Middle frontal gyrus (tissue), 1 donor: Measurements from ENCODE around the gene SRM.
"Not testable (repeated sequence)": the region's sequence is repeated elsewhere in the genome, so short reads cannot be mapped to it uniquely, and the experiment has no call there.

Experiments
- DNase-seq: peaks from one replicate; pipeline ENCODE4 v3.0.0-alpha.2; 2015; ENCODE audit warnings: low spot score; ENCODE audit errors: extremely low spot score

Gene SRM

DNA sequence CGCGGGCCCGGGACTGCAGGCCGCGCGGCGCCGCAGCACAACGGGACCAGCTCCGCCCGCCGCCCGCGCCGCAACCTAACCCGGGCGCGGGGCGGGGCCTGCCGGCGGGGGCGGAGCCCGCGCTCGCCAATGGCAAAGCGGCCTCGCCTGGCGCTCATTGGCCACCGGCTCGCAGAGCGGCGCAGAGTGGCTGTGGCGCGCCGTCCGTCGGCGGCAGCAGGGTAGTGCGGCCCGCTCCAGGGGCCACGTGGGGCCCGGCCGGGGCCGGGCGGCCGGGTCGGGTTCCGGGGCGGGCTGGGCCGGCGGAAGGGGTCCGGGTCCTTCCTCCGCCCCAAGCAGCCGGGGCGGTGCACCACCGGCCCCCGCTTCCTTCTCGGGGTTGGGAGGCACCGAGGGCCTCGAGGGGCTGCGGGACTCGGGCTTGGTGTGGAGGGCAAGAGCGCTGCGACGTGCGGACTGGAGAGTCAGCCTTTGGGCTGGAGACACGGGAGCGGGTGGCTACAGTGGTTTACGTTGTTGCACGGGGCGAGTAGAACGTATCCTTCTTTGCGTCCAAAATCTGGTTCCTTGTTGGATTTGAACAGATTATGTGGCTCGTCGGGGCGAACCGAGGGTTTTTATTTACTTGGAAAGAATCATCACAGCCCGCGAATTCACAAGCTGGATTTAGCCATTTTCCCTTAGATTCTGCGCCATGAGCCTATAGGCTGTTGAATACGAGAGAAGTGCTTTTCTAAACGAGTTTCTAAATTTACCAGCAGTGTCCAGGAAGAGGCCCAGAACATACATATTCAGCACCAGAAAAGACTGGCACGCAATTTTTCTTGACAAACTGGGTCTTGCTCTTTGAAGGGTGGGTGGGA lies at the start of gene SRM:
TSS of gene SRM (minus strand) at position 51 of the 863 bp plus-strand sequence. CDS start 75 bp downstream, outside the sequence.
- peak; percentile 86 for DNase-seq

DNA sequence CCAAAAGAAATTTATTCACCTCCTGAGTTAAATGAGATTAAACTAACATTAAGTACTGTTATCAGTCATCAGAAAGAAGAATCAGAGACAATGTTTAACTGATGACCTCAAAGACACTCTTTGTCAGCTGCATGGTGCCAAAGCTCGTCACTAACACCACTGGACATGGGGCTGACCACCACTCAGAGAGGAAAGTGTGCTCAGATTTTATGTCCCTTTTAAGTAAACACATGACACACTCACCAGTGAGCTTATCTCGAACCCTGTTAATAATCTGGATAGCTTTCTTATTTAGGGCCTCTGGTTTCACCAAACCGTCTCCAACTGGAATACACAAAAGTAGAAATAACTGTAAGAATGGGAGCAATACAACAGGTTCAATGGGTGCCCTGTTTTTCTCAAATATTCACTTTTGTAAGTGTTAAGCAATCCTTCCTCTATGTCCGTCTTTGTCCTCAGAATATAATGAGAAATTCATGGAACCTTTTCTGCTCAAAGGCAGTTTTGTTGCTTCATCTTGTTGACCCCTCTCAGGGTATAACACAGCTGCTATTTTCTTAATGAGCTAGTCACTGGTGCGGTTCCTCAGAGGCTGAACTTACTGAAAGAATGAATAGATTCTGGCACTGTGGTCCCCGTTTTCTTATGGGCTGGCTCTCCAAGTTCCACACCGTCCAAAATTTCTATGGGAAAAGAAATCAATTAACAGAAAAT lies 49.4 kb upstream of the SRM start:
- DNase-seq, result no peak

DNA sequence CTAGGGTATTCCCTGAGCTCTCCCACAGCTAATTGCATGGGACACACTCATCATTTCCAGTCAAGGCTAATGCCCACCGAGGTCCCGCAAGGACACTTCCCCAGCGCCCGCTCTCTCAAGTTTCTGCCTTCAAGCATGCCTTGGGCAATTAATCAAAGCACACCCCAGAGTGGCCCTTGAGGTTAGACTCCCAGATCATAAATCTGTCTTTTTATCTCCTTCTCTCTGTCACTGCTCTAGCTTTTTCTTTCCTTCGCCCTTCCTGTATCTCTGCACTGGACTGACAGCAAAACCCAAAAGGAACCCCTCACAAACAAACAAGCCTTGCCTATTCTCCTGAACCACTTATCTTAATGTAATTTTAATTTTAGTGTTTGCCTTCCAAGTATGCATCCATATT lies 47.8 kb upstream of the SRM start:
- DNase-seq, result no peak

GRCh38 chr1:11105586-11105985 lies 45.8 kb upstream of the SRM start:
- DNase-seq, result no peak

GRCh38 chr1:11101347-11101746 lies 41.5 kb upstream of the SRM start:
- no peak for DNase-seq

DNA sequence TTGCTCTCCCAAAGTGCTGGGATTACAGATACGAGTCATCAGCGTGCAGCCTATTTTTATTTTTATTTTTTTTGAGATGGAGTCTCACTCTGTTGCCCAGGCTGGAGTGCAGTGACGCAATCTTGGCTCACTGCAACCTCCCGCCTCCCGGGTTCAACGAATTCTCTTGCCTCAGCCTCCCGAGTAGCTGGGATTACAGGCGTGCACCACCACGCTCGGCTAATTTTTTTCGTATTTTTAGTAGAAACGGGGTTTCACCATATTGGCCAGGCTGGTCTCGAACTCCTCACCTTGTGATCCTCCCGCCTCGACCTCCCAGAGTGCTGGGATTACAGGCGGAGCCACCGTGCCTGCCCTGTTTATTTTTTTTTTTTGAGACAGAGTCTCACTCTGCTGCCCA lies 41.0 kb upstream of the SRM start:
- not testable (repeated sequence) for DNase-seq

- DNase-seq, result no peak
Measured at GRCh38 chr1:11100149-11100493, 40.3 kb upstream of the SRM start.

GRCh38 chr1:11099310-11100148 lies 39.7 kb upstream of the SRM start, which contains the start of gene EXOSC10:
EXOSC10 (minus strand) TSS chr1:11099869; CDS start chr1:11099831, 38 bp downstream.
- DNase-seq, result peak; percentile 89

DNA sequence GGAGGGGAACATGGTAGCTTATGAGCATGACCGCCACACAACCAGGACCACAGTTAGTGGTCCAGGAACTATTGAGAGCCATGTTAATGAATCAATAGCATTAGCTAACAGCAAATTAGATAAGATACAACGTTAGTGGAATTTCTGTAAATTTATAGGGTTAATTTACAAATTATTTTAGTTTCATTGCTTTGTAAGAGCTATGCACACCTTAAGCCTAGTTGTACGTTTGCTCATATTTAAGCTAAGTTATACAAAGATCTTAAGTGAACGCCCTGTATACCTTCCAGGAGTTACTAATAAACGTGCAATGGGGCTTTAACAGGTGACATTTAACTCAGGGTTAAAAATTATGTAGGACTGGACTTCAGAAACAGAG lies 39.1 kb upstream of the SRM start:
- no peak for DNase-seq

- not testable (repeated sequence) for DNase-seq
Measured at GRCh38 chr1:11083784-11084183, 24.0 kb upstream of the SRM start.

DNA sequence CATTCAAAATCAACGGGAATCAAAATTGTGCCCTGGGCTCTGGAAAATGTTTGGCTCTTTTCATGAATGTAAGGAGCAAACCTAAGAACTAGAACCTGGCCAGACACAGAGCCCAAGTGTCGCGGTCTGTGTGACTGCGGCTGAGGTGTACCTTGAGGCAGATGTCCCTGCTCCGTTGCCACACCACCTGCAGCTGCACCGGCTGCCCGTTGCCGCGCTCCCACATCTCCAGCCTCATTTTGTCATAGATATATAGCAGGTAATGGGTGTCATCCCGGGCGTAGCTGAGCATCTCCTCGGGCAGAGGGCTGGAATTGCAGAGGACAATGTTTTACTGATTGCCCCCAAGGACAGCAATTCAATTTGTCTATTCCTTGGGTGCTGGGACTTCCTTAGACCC lies 21.1 kb upstream of the SRM start:
- DNase-seq, result no peak

DNA sequence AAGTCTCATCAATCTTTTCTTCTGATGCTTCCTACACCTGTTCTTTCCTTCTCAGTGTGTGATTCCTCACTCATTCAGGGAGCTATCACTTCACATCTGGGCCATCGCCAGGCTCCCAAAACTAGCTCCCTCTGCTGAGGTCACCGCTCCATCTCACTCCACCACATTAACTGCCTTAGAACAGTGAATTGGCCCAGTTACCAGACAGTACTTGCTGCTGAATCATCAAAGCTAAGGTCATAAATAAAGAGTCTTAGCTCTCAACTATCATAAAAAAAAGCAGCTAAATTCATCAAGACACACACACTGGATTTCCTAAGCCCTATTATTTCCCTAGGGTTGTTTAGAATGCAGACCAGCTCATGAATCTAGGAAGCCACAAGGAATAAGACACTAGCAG lies 18.8 kb upstream of the SRM start:
- no peak for DNase-seq

DNA sequence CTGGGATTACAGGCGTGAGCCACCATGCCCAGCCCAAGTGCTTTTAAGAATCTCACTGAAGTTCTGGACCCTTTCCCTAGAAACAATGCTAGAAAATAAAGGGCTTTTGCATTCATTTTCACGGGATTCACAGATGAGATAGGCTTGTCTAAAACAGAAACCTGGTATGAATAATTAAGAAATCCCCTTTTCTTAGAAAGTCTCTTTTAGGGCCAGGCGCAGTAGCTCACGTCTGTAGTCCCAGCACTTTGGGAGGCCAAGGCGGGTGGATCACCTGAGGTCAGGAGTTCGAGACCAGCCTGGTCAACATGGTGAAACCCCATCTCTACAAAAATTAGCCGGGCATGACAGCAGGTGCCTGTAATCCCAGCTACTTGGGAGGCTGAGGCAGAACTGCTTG lies 13.6 kb upstream of the SRM start:
- DNase-seq, result not testable (repeated sequence)

GRCh38 chr1:11072216-11072917 lies 12.5 kb upstream of the SRM start:
- DNase-seq, result no peak

GRCh38 chr1:11071463-11072215 lies 11.8 kb upstream of the SRM start:
- no peak for DNase-seq

DNA sequence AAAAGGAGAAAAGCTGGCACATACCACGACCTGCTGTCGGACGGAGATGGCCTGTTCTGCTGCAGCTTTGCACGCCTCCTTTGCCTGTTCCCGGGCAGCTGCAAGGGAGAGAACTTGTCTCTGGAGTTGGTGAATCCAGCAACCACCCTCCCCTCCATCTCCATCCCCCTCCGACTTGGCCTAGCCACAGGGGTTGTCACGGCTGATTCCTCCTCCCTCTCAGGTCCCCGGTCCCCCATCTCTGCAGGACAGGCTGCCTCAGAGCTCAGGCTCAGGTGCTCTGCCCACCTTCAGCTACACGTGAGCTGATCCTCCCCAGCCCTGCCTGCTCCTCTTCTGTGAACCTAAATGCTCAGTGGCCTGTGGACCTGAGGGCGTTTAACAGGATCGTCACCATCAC lies 11.1 kb upstream of the SRM start:
- no peak for DNase-seq

- no peak for DNase-seq
Measured at GRCh38 chr1:11068600-11069473, 9.0 kb upstream of the SRM start.

- no peak for DNase-seq
Measured at GRCh38 chr1:11067716-11068599, 8.1 kb upstream of the SRM start.
